ENCODE measurements around the gene CEP170. TPM values are rescaled to one million over a fixed set of nuclear protein-coding genes. Genes with fewer than 3 reads are reported as not detected.
"Not testable (repeated sequence)": the region's sequence is repeated elsewhere in the genome, so short reads cannot be mapped to it uniquely, and the experiment has no call there.

The CEP170 gene
- total RNA-seq, 1 experiment from 2014 or later: 55.2 TPM

DNA sequence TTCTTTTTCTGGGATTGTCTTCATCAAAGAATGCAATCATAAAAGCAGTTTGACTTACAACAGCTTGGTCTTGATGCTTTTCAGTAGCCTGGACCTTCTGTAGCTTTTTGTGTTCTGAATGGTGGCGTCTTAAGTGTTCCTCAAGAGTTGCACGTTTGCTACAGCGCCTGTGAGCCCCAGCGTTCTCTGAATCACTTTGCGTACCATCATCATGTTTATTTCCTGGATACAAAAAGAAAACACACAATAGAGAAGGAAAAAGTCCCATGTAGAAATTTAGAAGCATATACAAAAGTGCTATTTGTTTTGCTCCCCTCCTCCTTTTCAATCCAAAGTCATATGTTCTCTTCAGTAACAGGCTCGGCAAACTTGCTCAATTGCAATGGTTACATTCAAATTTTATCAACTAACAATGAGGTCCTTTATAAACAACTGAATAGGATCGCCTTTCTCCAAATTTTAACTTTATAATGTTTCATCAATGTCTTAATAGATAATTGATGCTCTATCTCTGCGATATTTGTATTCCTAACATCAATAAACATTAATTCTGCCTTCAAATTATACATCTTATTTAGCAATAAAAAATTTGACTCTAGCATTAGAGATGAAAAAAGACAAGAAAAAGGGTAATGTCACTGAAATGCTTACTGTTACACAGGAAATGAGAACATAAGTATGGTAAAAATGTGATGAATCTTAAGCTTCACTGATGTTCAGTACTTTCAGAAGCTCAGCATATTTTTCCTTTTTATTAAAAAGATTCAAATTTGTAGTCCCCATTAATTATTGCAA lies 68.7 kb downstream of the CEP170 start:
- H3K4me2 ChIP-seq (ENCODE audit: low read length); POLR2A ChIA-PET; ATAC-seq; H3K4me3 ChIP-seq (replicated peaks in 1 of 2; ENCODE audit: low read depth in 1 of 2, low read length in 2 of 2); H4K20me1 ChIP-seq (ENCODE audit: insufficient read depth); DNase-seq (ENCODE audit: low read depth, low spot score); intact Hi-C loops (cut with micrococcal nuclease); H2AFZ ChIP-seq (ENCODE audit: low read depth, low read length, poor library complexity, severe bottlenecking); H3K79me2 ChIP-seq (ENCODE audit: insufficient read depth, low read length); H3K27me3 ChIP-seq (ENCODE audit: insufficient read depth, low read length); H3K9me3 ChIP-seq (ENCODE audit: control insufficient read depth in 1 of 2, insufficient read depth in 1 of 2, low read depth in 1 of 2, low read length in 2 of 2); H3K4me1 ChIP-seq (ENCODE audit: control insufficient read depth in 1 of 2, insufficient read depth in 2 of 2, low read length in 2 of 2); CTCF ChIA-PET; H3K9me2 ChIP-seq (ENCODE audit: insufficient read depth); BruUV-seq (replicated peaks); H3K9ac ChIP-seq (ENCODE audit: low read length); H3K36me3 ChIP-seq (ENCODE audit: control insufficient read depth in 1 of 2, insufficient read depth in 2 of 2, low read length in 2 of 2); H3K27ac ChIP-seq (ENCODE audit: low read depth, low read length): not testable (repeated sequence)
- RAD21 ChIA-PET (ENCODE audit: low non-redundant PET in 1 of 2, low total read pairs in 2 of 2, uncharacterized antibody in 2 of 2, unreplicated experiment in 2 of 2): interaction anchor here in 1 of 2 experiments (0.6 kb wide), 1 partner anchor 81 kb away, joined by 3 read pairs; no protein-coding TSS in a partner anchor

DNA sequence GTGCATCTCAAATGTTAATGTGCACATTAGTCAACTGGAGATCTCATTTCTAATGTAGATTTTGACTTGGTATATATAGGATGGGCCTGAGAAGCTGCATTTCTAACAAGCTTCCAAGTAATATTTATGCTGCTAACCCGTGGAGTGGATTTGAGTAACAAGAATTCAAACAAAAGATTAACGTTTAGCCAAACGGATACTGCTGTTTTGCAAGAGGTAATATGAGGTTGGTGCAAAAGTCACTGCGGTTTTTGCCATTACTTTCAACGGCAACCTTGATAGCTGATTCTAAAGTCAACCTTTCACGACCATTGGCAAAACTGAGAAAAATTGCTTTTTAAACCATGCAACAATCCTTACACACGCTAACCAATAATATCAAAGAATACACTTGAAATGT lies 70.3 kb downstream of the CEP170 start:
- H3K9ac ChIP-seq (ENCODE audit: low read length); H3K27me3 ChIP-seq (ENCODE audit: insufficient read depth, low read length); H3K79me2 ChIP-seq (ENCODE audit: insufficient read depth, low read length); H3K36me3 ChIP-seq (ENCODE audit: control insufficient read depth in 1 of 2, insufficient read depth in 2 of 2, low read length in 2 of 2); intact Hi-C loops (cut with micrococcal nuclease); H3K4me3 ChIP-seq (replicated peaks in 1 of 2; ENCODE audit: low read depth in 1 of 2, low read length in 2 of 2); RAD21 ChIA-PET (ENCODE audit: low non-redundant PET in 1 of 2, low total read pairs in 2 of 2, uncharacterized antibody in 2 of 2, unreplicated experiment in 2 of 2); H3K4me2 ChIP-seq (ENCODE audit: low read length); H3K4me1 ChIP-seq (ENCODE audit: control insufficient read depth in 1 of 2, insufficient read depth in 2 of 2, low read length in 2 of 2); H4K20me1 ChIP-seq (ENCODE audit: insufficient read depth); H3K27ac ChIP-seq (ENCODE audit: low read depth, low read length); ATAC-seq; H3K9me2 ChIP-seq (ENCODE audit: insufficient read depth); DNase-seq (ENCODE audit: low read depth, low spot score); POLR2A ChIA-PET; H3K9me3 ChIP-seq (ENCODE audit: control insufficient read depth in 1 of 2, insufficient read depth in 1 of 2, low read depth in 1 of 2, low read length in 2 of 2); CTCF ChIA-PET; BruUV-seq (replicated peaks); H2AFZ ChIP-seq (ENCODE audit: low read depth, low read length, poor library complexity, severe bottlenecking): not testable (repeated sequence)

DNA sequence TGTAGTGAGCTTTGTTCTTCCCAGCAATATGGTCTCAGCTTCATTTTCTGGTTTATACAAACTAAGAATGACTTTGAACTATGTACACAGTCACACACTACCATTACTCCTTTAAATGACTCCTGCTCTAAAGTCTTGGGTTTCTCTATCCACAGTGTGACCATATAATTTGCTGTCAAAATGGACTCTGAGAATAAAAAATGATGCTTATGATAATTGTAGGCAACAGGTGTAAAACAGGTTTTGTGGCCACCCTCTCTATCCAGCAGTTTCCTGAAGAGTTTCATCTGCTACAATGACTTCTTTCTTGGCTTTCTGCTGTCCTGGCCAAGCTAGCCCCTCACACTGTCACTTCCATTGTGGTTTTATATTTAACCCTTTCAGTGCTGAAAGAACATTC lies 71.4 kb downstream of the CEP170 start:
- H3K9ac ChIP-seq (ENCODE audit: low read length); POLR2A ChIA-PET: not testable (repeated sequence)

DNA sequence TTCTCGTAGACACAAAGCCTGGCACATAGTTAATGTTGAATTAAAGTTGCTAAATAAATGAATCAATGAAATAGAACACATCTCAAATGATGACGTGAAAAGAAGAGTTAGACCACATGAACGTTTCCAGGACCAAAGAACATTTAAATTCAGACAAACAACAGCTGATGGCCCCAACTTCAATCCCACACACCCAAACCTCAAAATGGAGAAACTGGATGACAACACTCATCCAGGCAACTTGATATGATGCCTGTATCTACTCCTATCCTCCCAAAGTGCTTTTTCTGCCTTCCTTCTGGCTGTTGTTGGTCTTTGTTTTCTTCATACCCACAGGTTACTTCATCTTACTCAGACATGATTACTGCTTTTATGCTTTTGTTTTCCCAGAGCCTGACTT lies 71.9 kb downstream of the CEP170 start:
- H3K79me2 ChIP-seq (ENCODE audit: insufficient read depth, low read length); H3K4me3 ChIP-seq (replicated peaks in 1 of 2; ENCODE audit: low read depth in 1 of 2, low read length in 2 of 2); H3K27me3 ChIP-seq (ENCODE audit: insufficient read depth, low read length); H3K27ac ChIP-seq (ENCODE audit: low read depth, low read length); DNase-seq (ENCODE audit: low read depth, low spot score); H3K36me3 ChIP-seq (ENCODE audit: control insufficient read depth in 1 of 2, insufficient read depth in 2 of 2, low read length in 2 of 2); BruUV-seq (replicated peaks); H3K9ac ChIP-seq (ENCODE audit: low read length); CTCF ChIA-PET; ATAC-seq; RAD21 ChIA-PET (ENCODE audit: low non-redundant PET in 1 of 2, low total read pairs in 2 of 2, uncharacterized antibody in 2 of 2, unreplicated experiment in 2 of 2); H3K9me3 ChIP-seq (ENCODE audit: control insufficient read depth in 1 of 2, insufficient read depth in 1 of 2, low read depth in 1 of 2, low read length in 2 of 2); H2AFZ ChIP-seq (ENCODE audit: low read depth, low read length, poor library complexity, severe bottlenecking); intact Hi-C loops (cut with micrococcal nuclease); H3K9me2 ChIP-seq (ENCODE audit: insufficient read depth); H3K4me1 ChIP-seq (ENCODE audit: control insufficient read depth in 1 of 2, insufficient read depth in 2 of 2, low read length in 2 of 2); H3K4me2 ChIP-seq (ENCODE audit: low read length); H4K20me1 ChIP-seq (ENCODE audit: insufficient read depth); POLR2A ChIA-PET: not testable (repeated sequence)

More for the DNA sequence above, 71.4 kb downstream of the CEP170 start:
- intact Hi-C loops (cut with micrococcal nuclease); RAD21 ChIA-PET (ENCODE audit: low non-redundant PET in 1 of 2, low total read pairs in 2 of 2, uncharacterized antibody in 2 of 2, unreplicated experiment in 2 of 2); H3K4me2 ChIP-seq (ENCODE audit: low read length); H3K27ac ChIP-seq (ENCODE audit: low read depth, low read length); CTCF ChIA-PET; H3K4me3 ChIP-seq (replicated peaks in 1 of 2; ENCODE audit: low read depth in 1 of 2, low read length in 2 of 2); H2AFZ ChIP-seq (ENCODE audit: low read depth, low read length, poor library complexity, severe bottlenecking); ATAC-seq; H3K9me2 ChIP-seq (ENCODE audit: insufficient read depth); H3K9me3 ChIP-seq (ENCODE audit: control insufficient read depth in 1 of 2, insufficient read depth in 1 of 2, low read depth in 1 of 2, low read length in 2 of 2); H3K4me1 ChIP-seq (ENCODE audit: control insufficient read depth in 1 of 2, insufficient read depth in 2 of 2, low read length in 2 of 2); H3K36me3 ChIP-seq (ENCODE audit: control insufficient read depth in 1 of 2, insufficient read depth in 2 of 2, low read length in 2 of 2); H3K79me2 ChIP-seq (ENCODE audit: insufficient read depth, low read length); DNase-seq (ENCODE audit: low read depth, low spot score); BruUV-seq (replicated peaks); H4K20me1 ChIP-seq (ENCODE audit: insufficient read depth); H3K27me3 ChIP-seq (ENCODE audit: insufficient read depth, low read length): not testable (repeated sequence)
